Astrocyte of the cerebellum (primary cell): ENCODE measurements around the gene ACAD10.

Experiments
- DNase-seq: peaks from one replicate; pipeline ENCODE4 v3.0.0-alpha.2; 2011; ENCODE audit warnings: low read depth
- H3K4me3 ChIP-seq: 2 replicates; pipeline ENCODE4 v1.5.1; 2011; ENCODE audit warnings: mild to moderate bottlenecking, low read depth, low read length, moderate library complexity
- CTCF ChIP-seq: IDR thresholded peaks from 2 replicates; pipeline ENCODE4 v1.5.1; 2012; ENCODE audit warnings: low read length, low read depth, moderate library complexity, mild to moderate bottlenecking; ENCODE audit errors: missing control alignments
- in situ Hi-C: cut with HindIII; loops from 2 replicates; pipeline ENCODE4 v1.10.0; 2017; ENCODE audit warnings: low sequenced_read_pairs

Gene ACAD10

DNA sequence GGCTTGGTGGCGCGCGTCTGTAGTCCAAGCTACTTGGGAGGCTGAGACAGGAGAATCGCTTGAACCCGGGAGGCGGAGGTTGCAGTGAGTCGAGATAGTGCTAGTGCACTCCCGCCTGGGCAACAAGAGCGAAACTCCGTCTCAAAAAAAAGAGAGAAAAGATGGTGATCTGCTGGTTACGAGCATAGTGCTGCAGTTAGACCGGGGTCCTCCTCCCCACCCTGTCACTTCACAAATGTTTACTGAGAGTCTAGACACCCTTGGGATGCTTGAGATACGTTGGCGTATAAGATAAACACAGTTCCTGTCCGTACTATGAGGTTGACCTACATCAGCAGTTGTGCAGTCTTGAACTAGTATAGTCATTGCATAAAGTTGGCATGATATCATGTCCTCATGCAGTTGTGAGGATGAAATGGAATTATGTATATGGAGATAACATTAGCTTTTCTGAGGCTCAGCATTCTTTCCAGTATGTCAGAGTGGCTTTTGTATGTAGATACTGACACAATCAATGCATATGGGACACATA lies 787 bp downstream of the ACAD10 start:
- TF ChIP-seq CTCF, result no peak
- in situ Hi-C loops, result no loop called here
- DNase-seq, result no peak
- peak overlapping the region; percentile 99 for H3K4me3 ChIP-seq

GRCh38 chr12:111687255-111687654 lies 1.4 kb downstream of the ACAD10 start:
- no peak overlapping the region for H3K4me3 ChIP-seq
- DNase-seq, result no peak
- in situ Hi-C loops, result no loop called here
- no peak for TF ChIP-seq CTCF

DNA sequence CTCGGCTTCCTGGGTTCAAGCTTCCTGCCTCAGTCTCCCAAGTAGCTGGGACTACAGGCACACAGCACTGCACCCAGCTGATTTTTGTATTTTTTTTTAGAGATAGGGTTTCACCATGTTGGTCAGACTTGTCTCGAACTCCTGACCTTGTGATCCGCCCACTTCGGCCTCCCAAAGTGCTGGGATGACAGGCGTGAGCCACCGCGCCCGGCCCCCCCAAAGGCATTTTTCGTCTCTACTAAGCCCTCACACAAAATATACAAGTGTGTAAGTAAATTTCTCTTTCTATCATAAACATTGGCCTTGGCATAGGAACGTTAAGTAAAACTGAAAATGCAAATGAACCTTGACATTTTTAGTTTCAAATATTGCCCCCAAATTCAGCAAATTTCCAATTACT lies 2.1 kb downstream of the ACAD10 start:
- in situ Hi-C loops, result no loop called here
- no peak for TF ChIP-seq CTCF
- no peak overlapping the region for H3K4me3 ChIP-seq
- DNase-seq, result no peak

GRCh38 chr12:111691262-111691661 lies 5.4 kb downstream of the ACAD10 start:
- DNase-seq, result no peak
- in situ Hi-C loops, result no loop called here
- no peak for TF ChIP-seq CTCF
- H3K4me3 ChIP-seq, result no peak overlapping the region

DNA sequence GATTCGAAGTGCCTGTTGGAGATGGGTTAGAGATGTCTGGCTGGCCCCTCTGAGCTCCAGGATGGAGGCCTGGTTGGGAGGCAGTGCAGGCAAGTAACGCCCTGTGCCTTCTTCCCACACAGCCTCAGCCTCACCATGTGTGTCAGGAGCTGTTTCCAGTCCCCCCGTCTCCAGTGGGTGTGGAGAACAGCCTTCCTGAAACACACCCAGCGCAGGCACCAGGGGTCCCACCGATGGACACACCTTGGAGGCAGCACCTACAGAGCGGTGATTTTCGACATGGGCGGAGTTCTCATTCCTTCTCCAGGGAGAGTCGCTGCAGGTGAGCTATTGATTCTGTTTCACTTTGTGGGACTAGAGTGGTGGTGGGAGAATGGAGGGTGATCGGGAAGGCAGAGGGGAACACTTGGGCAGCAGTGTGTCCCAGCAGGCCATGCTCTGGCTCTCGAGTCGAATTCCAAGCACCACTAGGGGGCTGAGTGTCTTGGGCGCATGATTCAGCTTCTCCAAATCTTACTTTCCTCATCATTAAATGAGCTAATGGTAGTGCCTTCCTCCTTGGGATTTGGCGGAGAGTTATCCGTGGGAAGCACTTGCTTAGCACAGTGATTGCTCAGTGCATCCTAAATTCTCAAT lies 6.8 kb downstream of the ACAD10 start:
- no peak overlapping the region for H3K4me3 ChIP-seq
- DNase-seq, result no peak
- peak; percentile 21 for TF ChIP-seq CTCF
- in situ Hi-C loops, result no loop called here

DNA sequence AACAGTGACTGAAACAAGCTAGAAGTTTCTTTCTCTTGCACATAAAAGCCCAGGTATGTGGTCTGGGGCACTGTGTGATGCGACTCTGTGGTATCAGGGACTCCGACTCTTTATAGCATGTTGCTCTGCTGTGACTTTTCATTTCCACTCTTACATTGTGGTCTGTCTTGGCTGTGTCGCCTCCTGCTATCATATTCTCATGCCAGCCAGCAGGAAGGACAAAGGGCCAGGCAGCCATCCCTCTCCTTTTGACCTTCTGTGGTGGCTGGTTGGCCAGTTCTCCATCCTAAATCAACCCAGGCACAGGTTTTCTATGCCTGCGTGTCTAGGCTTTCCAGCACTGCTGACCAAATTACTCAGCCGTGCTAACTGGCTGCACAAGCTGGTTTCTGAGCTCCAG lies 8.0 kb downstream of the ACAD10 start:
- in situ Hi-C loops, result no loop called here
- DNase-seq, result no peak
- TF ChIP-seq CTCF, result no peak
- H3K4me3 ChIP-seq, result no peak overlapping the region

DNA sequence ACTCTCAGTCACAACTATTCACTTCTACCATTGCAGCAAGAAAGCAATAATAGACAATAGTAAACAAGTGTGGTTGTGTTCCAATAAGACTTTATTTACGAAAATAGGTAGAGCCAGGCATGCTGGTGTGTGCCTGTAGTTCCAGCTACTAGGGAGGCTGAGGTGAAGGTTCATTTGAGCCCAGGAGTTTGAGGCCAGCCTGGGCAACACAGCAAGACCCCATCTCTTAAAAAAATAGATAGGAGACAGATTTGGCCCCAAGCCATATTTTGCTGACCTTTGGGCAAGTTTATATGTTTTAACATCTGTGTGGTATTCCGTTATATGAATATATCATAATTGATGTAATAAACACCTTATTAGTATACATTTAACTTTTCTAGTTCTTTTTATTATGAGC lies 14.1 kb downstream of the ACAD10 start:
- H3K4me3 ChIP-seq, result no peak overlapping the region
- DNase-seq, result no peak
- no peak for TF ChIP-seq CTCF
- in situ Hi-C loops, result no loop called here
